Measurements from ENCODE around the gene SMOC2.

Gene SMOC2

GRCh38 chr6:168628732-168629245 is 187.8 kb downstream of the SMOC2 start:
- DNase-seq: no peak

GRCh38 chr6:168631564-168631963 is 190.6 kb downstream of the SMOC2 start:
- DNase-seq: no peak

- DNase-seq: no peak
Observed at GRCh38 chr6:168632694-168633093, 191.7 kb downstream of the SMOC2 start.

GRCh38 chr6:168634541-168635328 is 193.8 kb downstream of the SMOC2 start:
- DNase-seq: no peak

- DNase-seq: no peak
Observed at GRCh38 chr6:168636147-168637004, 195.4 kb downstream of the SMOC2 start.

GRCh38 chr6:168637834-168638233 is 196.8 kb downstream of the SMOC2 start:
- no peak for DNase-seq

- no peak for DNase-seq
Observed at GRCh38 chr6:168638468-168639271, 197.7 kb downstream of the SMOC2 start.

- DNase-seq: no peak
Observed at GRCh38 chr6:168640181-168640580, 199.2 kb downstream of the SMOC2 start.

- DNase-seq: no peak
Observed at GRCh38 chr6:168640768-168641167, 199.8 kb downstream of the SMOC2 start.

- no peak for DNase-seq
Observed at GRCh38 chr6:168641446-168641845, 200.5 kb downstream of the SMOC2 start.

- no peak for DNase-seq
Observed at GRCh38 chr6:168643401-168643800, 202.4 kb downstream of the SMOC2 start.

GRCh38 chr6:168645326-168645725 is 204.3 kb downstream of the SMOC2 start:
- no peak for DNase-seq

GRCh38 chr6:168647271-168647670 is 206.3 kb downstream of the SMOC2 start:
- DNase-seq: no peak

GRCh38 chr6:168648240-168649125 is 207.5 kb downstream of the SMOC2 start:
- no peak for DNase-seq

- no peak for DNase-seq
Observed at GRCh38 chr6:168649209-168649608, 208.2 kb downstream of the SMOC2 start.

- no peak for DNase-seq
Observed at GRCh38 chr6:168650671-168651111, 209.7 kb downstream of the SMOC2 start.

- DNase-seq: no peak
Observed at GRCh38 chr6:168655462-168656152, 214.6 kb downstream of the SMOC2 start.

GRCh38 chr6:168658059-168658458 is 217.1 kb downstream of the SMOC2 start:
- DNase-seq: no peak

GRCh38 chr6:168660400-168660945 is 219.5 kb downstream of the SMOC2 start:
- DNase-seq: no peak

GRCh38 chr6:168662301-168662936 is 221.4 kb downstream of the SMOC2 start:
- DNase-seq: no peak
